Renal pelvis (tissue), 4 donors: ENCODE results near the gene ASB18. TPM values are rescaled to one million over a fixed set of nuclear protein-coding genes. Genes with fewer than 3 reads are reported as not detected.
"Not testable (repeated sequence)": the region's sequence is repeated elsewhere in the genome, so short reads cannot be mapped to it uniquely, and the experiment has no call there.

Experiments
- DNase-seq: peaks from one replicate; pipeline ENCODE4 v3.0.0-alpha.2; 2013
- polyA plus RNA-seq, 3 donors: library from polyadenylated mRNA; unstranded; fragments of 120-200 nt; gene quantifications; one replicate each; pipeline ENCODE4 v1.2.1, GENCODE V29; 2013; ENCODE audit not compliant: insufficient read length in 3 of 3

The ASB18 gene
- polyA plus RNA-seq, 3 donors: 0.07 to 0.13 TPM; not detected in 1

DNA sequence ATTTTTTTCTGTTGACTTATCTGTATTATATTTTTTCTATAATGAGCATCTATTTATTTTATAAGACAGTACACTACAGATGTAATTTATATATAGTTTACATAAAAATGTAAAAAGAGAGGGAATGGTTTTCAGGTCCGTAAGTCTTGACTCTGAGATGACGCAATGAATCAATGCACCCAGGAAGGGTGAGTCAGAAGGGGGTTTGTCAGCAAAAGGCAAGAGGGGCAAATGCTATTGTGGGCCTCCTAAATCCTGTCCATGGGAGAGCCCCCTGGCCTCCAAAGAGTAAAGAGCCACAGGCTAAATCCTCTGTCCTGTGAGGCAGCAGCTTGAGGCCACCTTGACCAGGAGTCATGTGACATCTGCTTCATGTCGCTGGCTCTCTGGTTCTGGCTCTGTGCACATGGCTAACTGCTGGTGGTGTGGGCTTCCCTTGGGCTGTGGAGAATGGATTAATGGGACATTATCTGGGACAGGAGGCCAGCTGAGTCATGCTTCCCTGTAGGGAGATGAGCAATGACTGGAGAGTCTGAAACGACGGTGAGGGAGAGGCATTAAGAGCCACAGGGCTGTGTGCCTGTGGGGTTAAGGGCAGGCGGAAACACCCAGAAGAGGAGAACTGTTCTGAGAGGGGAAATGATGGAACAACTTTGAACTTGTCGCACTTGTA, 22.8 kb upstream of the ASB18 start:
- no peak for DNase-seq

DNA sequence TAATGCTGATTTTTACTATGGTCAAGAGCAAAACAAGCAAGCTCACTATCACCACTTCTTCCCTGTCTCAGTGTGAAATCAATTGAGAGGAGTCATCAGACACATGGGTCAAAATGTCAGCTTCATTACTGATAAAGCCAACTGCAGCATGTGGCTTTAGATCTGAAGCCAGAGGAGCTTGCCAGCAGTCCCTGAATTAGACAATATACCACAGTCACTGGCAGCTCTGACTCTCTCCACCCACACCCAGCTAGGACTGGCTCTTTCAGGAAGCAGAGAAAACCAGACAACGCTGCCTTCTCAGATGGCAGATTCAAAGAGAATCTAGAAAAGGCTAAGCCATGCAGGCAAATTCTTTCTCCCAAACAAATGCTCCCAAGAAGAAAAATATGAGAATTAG, 20.0 kb upstream of the ASB18 start:
- no peak for DNase-seq

DNA sequence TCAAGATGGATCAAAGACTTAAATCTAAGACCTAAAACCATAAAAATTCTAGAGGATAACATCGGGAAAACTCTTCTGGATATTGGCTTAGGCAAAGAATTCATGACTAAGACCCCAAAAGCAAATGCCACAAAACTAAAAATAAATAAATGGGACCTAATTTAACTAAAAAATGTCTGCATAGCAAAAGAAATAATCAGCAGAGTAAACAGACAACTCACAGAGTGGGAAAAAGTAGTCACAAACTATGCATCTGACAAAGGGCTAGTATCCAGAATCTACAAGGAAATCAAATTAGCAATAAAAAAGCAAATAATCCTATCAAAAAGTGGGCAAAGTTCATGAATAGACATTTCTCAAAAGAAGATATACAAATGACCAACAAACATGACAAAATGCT, 18.2 kb upstream of the ASB18 start:
- DNase-seq: no peak

DNA sequence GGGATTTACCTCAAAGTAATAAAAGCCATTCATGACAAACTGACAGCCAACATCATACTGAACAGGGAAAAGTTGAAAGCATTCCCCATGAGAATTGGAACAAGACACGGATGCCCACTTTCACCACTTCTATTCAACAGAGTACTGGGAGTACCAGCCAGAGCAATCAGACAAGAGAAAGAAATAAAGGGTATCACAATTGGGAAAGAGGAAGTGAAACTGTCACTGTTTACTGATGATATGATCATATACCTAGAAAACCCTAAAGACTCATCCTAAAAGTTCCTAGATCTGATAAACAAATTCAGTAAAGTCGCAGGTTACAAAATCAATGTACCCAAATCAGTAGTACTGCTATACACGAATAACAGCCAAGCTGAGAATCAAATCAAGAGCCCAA, 17.2 kb upstream of the ASB18 start:
- DNase-seq: no peak

DNA sequence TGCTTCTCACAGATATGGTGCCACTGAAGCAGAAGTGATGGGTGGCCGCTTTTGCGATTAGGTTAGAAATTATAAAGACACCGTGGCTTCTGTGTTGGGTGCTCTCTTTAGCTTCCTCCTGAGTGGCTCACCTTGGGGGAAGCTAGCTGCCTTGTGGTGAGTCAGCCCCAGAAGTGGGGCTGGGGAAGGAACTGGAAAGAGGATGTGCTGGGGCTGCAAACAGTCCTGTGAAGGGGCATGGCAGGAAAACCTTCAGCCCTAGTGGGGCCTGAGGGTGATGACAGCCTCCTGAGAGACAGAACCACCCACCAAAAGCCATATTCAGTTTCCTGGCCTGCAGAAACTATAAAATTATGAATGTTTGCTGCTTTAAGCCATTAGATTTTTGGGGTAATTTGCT, 8.9 kb upstream of the ASB18 start:
- no peak for DNase-seq

DNA sequence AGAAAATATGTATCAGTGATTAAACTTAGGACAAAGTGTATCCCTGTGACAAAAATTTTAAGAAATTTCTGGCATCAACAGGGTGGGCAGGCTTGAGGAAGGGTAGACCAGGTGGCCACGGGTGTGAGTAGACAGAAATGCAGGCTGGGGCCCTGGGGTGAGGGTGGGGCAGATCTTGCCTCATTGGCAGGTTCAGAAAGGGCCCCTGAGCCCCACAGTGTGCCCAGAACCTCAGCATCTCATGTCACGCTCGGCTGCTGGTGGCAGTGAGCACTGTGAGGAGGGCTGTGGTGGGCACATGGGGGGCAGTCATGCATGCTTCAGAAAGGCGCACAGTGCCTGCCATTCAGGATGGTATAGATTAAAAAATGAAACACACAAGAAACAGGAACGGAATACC, 7.6 kb upstream of the ASB18 start:
- DNase-seq: no peak

DNA sequence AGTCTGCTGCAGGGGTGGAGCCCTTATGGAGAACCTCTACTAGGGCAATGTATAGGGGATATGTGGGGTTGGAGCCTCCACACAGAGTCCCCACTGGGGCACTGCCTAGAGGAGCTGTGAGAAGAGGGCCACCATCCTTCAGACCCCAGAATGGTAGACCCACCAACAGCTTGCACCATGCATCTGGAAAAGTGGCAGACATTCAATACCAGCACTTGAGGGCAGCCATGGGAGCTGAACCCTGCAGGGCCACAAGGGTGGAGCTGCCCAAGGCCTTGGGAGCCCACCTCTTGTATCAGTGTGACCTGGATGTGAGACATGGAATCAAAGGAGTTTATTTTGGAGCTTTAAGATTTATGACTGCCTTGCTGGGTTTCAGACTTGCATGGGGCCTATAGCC, 5.7 kb upstream of the ASB18 start:
- not testable (repeated sequence) for DNase-seq

DNA sequence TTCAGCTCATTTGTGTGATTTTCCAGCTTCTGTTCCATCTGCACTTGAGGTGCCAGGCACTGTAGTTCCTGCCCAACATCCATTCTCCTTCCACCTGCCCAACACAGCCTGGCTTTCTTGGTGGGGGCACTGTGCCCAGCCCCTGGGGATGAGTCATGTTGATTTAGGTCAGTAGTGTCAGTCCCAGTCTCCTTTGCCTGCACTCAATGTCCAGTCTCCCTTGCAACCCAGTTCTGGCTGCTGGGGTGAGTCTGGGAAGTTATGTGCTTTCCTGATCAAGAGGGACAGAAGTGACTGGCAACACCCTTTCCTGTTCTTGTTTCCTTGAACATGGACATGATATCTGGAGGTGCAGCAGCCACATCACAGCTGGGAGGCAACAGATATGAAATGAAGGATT, 1.5 kb upstream of the ASB18 start:
- no peak for DNase-seq

DNA sequence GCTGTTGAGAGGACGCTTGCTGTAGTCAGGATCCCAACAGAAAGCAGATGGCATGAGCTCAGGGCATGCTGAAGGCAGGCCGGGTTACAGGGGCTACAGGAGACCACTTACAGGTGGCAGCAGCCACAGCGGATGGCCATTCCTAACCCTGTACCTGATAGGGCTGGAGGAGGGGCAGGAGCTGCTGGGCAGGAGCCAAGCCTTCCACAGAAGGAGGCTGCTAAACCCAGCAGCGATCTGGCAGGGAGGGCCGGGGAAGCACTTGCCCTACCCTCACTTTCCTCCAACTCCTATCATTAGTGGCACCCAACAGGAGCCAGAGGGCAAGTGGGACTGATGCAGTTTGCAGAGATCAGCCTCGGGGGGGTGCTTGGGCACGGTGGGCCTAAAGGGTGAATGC, 2.0 kb downstream of the ASB18 start:
- no peak for DNase-seq

DNA sequence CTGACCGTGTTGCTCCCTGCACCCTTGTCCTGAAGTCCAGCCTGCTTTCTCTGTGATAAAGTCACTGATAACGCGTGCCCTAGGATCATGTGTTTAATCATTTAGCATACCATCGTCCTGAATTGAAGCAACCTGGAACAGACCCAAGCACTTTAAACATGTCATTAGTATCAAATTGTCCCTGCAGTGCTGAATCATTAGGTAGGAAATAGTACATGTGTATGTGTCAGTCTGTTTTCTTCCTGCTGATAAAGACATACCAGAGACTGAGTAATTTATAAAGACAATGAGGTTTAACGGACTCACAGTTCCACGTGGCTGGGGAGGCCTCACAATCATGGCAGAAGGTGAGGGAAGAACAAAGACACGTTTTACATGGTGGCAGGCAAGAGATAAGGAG, 2.8 kb downstream of the ASB18 start:
- DNase-seq: no peak

DNA sequence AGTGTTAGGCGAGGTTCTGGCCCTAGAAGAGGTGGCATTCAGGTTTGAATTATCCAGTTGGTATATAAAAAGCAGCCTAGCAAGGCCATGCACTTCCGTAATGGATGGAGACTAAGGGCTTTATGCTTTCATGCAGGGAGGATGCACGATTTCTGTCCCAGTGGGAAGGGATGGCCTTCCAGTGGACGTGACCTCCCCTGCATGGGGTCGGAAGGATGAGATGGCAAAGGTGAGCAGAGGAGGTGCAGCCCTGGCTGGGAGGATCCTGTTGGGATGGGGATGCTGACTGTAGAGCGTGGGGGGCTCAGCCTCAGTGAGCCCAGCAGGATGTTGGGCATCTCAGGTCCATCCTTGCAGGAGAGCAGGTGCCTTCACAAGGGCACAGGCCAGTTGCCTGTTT, 4.8 kb downstream of the ASB18 start:
- no peak for DNase-seq

DNA sequence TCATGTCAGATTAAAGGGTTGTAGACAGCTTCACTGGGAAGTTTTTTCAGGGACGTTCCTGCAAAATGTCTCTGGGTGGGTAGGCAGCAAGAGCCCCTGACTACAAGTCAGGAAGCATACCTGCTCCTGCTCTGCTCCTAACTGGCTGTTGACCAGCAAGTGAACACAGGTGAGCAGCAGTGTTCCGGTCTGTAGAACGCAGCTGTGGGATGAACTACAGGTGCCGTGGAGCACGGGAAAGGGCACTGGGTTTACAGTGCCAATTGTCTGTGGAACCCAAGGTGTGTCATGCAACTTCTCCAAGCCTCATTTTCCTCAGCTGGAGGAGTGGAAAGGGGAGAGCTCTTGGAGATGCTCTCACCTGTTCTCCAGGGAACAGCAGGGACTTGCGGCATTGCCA, 6.6 kb downstream of the ASB18 start:
- no peak for DNase-seq

DNA sequence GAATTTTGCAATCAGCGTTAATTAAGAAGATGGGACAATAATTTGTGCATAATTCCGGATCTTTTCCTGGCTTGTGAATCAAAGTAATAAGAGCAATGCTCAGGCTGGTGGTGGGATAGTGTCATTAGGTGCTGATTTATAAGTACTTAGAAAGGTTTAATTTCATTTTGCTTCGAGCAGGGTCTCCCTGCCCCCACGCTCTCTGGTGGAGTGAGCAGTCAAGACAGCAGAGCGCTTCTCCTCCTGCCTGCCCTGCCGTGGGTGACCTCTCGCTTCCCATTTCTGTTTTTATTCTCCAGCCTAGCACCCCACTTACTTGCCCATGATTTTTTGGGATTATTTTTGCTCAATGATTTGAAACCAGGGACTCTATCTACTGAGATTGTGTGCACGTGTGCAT, 7.1 kb downstream of the ASB18 start:
- no peak for DNase-seq

DNA sequence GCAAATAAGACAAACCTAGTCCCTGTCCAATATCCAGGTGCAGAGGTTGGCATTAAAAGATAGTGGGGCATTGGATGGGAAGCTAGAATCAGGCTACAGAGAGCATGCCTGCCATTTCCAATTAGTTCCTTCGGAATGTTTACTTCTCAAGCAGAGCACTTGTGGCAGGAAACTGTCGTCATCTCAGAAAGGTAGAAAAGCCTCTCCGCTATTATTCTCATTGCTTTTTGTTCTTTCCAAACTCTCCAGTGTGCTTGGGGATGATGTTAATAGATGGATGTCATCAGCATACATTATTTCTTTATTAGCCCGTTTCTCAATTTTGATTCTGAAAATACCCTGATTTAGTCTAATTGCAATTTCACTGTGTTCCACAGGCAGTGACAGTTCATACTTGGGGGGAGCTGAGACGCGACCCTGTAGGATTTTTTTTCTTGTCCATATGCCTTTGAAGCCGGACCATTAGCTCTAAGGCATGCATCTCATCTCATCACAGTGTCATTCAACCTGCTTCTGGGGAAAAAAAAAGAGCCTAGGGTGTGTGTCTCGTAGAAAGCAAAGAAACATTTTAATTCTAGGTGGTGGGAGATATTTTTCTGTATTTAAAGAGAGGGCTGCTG, 7.7 kb downstream of the ASB18 start:
- peak; percentile 45 for DNase-seq

DNA sequence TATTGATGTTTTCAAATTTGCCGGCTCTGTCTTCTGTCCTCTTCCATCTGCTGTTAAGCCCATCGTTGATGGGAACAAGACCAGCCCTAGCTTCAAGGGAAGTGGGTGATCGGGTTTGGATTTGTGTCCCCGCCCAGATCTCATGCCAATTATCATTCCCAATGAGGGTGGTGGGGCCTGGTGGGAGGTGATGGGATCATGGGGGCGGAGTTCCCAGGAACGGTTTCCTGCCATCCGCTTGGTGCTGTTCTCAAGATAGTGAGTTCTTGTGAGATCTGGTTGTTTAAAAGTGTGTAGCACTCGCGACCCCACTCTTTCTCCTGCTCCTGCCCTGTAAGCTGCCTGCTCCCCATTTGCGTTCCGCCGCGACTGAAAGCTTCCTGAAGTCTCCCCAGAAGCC, 9.5 kb downstream of the ASB18 start:
- DNase-seq: no peak

DNA sequence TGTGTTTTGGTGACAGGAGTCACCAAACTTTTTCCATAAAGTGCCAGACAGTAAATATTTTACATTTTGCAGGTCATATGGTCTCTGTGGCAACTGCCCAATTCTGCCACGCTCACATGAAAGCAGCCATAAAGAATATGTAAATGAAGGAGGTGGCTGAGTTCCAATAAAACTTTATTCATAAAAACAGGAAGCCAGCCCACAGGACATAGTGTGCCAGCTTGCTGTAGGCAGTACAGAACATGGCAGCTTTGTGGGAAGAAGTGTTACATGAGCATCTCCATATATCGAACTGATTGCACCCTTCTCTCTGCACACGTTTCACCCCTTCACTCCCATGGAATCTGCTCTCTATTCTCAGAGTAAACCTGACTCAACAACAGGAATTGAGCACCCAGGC, 10.2 kb downstream of the ASB18 start:
- no peak for DNase-seq

DNA sequence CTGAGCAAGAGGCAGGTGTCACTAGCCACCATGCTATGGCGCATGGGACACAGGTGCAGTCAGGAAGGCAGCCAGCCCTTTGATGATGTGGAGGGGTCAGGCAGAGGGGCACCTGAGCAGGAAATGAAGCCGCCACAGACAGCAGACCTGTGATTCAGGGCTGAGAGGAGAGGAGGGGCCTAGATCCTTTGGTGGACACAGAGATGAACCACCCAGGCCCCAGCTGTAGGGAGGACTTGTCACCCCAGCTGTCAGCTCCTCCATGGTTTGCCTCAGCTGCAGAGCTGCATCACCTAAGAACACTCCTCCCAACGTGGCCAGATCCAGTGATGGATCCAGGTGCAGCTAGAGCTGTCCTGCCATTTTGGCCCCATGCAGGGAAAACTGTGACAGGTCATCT, 11.6 kb downstream of the ASB18 start:
- no peak for DNase-seq

DNA sequence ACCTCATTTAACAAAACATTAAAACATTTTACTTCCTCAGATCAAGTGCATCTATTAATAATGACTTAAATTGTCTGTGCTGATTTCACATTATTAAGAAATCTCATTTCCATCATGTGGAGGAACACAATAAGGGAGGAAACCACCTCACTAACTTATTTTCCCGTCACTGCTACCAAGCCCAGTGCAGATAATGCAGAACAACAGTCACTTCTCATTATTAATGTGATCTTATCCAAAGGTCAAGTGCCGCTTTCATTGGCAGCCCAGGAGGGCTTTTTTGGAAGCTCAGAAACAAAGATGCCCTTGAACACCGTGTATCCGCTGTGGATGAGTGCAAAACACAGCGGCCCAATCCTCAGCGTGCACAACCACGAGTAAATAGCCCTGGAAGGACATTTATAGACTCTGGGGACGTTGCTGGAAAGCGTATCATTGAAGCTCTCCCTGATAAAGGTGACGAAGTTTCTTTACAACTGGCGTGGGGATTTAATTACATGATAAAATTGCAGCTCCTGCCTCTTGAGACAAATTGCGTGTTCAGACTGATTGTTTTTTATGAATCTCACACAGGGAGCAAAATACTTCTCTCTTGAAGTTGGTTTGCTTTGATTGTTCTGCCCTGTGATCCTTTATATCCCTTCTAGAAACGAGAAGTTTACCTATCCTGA, 13.2 kb downstream of the ASB18 start:
- DNase-seq: no peak

DNA sequence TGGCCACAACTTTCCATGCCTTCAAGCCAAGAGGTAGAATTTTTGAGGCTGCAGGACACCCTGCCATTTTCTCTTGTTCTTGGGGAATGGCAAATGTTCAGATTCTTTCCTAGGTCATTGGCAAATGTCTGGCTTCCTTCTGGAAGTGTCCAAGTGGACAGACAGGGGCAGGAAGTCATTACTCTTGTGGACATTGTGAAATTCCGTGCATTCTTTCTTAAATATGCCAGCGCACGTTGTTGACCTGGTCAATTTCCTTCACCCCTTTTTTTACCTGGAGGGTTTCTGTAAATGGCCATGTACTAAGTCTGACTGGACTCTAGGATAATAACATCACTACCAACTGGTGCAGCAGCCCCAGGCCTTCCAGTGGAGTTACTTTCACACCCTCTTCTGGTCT, 13.9 kb downstream of the ASB18 start:
- no peak for DNase-seq

DNA sequence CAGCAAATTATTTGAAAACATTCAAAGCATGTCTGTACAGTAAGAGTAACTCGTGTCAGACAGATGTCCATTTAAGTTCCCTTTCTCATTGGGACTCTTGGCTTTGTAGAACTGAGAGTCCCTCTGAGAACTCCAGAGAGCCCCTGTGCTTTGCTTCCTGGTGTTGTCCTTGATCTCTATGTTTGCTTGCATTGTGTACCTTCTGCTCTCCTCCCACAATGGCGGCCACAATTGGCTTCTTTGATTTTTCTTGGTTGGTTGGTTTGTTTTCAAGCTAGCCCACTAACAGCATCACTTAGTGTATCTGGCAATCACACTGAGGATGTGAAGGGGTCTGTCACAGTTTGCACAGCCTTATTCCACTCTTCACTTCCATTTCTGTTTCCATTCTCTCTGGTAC, 15.1 kb downstream of the ASB18 start:
- no peak for DNase-seq

DNA sequence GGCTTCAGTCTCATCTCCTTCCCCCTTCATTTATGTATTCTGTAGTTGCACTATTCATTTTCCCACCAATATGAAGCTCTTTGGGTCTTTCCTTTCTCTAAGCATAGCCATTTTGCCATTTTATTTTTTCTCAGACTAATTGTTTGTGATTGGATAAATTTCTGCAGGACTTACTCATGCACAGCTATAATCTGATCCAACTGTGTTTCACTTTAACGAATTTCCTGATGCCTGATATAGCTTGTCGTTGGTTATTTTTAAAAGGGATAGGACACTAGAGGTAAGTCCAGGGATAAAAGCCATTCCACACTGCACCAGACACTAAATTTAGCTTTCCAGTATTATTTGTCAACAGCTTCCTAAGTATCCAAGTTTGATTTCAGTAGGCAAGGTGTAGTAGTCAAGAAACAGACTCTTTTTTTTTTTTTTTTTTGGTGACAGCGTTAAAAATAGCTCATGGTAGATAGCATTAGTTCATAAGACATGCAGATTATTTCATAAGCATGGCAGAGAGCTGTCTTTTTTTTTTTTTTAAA, 17.4 kb downstream of the ASB18 start:
- DNase-seq: no peak

DNA sequence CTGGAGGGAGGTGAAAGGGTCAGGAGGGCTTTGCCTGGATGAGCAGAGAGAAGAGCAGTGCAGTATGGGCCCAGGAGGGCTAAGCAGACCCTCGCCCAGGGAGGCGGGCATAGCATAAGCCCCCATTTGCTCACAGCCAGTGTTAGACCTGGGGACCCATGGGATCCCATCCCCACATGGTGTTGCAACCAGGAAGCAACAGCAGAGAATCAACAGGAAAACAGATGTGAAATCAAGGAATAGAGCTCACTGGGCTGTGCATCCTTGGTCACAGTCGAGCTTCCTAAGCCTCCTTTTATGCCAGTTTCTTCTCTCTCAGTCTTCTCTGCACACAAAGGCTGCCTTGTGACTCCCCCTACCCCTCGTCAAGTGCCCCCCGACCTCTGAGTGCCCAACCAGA, 19.9 kb downstream of the ASB18 start:
- DNase-seq: no peak

DNA sequence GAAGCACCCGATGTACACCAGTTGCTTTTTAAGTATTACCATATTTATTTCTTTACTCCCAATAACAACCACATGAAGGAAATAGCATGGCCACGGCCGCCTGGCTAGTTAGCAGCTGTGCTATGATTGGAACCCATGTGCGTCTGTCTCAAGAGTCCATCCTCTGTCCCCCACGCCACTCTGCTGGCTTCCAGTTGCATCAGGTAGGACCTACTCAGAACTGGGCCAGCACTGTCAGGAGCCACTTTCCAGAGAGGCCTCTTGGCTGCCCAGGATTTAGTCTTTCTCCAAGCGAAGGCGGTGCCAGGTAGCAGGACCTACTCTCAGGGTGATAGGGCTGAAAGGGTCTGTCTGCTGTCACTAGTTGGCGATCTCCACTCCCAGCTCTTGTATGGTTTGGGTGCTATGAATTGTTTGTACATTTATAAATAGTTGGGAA, 22.1 kb downstream of the ASB18 start:
- DNase-seq: no peak
